GM19351 (cell line): ENCODE results near the gene COL18A1.
"Not testable (repeated sequence)": the region's sequence is repeated elsewhere in the genome, so short reads cannot be mapped to it uniquely, and the experiment has no call there.

Experiments used
- ATAC-seq: cut with Tn5 transposase; IDR thresholded peaks from one replicate; pipeline ENCODE4 v1.9.1; 2021; ENCODE audit warnings: mild to moderate bottlenecking, moderate library complexity; ENCODE audit not compliant: unreplicated experiment

COL18A1 gene

DNA sequence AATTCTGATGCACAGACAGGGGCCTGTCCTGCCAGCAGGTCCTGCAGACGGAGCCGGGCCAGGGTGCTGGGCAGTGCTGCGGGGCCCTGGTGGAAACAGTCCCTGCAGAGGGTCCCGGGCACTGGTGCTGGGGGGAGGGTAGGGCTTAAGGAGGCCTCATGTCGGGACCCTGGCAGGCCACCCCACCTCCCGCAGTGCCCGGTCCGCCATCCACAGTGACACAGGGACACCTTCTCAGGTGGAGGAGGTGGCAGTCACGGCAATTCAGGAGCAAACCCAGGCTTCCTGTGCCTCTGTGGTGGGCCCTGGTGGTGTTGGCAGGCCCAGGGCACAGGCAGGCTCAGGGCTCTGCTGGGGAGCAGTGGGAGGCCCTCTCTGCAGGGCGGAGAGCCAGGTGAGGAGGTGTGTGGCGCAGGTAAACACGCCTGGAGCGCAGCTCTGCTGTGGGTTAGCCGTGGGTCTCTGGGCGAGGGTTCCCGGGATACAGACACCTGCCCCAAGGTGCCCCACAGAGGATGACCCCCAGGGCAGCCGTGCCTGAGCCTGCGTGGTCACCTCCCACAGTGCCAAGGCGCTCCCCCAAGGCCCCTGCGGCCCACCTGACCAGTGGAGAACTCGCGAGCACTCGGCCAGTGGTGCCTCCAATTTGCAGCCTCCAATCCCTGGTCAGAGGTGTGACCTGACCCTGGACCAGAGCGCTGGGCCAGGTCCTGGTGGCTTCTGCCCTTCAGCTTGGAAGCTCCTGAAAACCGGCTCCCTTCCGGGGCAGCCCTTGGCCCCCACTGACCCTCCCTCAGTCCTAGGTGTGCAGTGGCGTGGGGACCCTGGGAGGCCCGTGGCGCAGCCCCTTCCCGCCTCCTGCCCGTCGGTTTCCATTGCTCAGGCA, 19.2 kb downstream of the COL18A1 start:
- ATAC-seq: no peak

DNA sequence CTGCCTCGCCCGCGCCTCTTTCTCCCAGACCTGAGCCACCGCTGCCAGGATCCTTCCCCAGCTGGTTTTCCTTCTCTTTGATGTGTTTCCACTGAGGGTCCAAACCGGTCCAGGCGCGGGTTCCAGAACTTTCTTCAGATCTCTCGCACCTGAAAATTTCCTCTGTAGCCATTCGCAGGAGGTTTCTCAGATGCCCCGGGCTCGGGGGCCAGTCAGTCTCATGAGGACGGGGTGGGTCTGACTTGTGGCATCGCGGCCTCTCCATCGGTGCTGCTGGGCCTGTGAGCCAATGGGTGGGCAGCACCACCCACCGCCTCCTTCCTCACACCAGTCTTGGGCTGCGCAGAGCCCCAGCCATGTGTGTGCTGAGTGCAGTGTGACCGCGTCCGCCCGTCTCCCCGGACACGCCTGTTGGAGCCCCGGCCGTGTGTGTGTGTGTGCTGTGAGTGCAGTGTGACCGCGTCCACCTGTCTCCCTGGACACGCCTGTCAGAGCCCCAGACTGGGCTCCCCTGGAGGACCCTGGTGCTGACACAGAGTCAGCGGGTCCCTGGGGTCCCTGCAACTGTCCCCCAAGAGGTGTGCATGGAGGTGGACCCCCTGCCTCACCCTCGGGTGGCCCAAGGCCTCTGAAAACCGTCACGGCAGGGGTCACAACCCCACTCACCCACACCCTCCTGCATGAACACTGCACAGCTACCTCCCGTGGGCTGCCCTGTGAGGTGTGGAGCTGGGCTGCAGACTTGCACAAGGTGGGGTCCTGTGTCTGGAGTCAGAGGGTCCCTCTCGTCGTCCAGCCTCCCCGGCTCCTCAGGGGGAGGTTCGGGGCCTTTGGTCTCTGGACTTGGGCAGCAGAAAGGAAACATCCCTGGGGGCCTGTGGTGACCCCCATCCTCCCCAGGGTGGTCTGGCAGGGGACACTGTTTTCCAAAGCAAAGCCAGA, 20.2 kb downstream of the COL18A1 start:
- ATAC-seq: no peak

DNA sequence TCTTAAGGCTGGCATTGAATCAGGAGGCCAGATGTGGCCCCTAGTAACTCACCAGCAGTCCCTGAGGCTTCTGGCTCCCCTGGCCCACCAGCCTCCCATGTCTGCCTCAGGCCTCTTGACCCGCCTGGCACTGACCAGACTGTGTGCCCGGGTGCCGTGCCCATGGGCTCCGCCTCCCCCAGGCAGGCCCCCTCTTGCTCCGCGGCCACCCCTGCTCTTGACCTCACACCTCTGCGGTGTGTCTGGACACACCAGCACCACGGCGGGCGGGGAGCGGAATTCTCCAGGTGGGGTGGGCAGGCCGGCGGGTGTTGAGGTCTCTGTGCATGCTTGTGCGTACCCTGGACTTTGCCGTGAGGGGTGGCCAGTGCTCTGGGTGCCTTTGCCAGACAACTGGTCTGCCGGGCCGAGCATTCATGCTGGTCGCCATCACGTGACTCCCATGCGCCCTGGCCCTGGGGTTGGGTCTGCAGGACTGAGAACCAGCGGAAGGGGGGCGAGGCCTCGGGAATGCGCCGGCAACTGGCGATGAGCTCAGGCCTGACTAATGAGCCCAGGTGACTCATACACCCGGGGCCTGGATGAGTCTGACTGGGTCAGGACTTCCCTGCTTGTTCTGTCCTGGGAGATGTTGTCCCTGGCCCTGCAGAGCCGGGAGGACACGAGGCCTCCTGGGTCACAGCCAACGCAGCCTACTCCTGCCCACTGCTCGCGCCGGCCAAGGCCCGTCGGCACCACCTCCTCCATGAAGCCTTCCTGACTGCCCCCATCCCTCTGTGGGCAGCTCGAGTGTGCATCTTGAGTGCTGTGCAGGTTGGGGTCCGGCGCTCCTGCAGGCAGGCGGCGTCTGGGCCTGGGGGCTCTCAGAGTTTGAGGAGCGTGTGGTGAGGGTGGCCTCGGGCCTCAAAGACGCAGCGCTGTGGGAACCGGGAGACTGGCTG, 22.6 kb downstream of the COL18A1 start:
- ATAC-seq: no peak

DNA sequence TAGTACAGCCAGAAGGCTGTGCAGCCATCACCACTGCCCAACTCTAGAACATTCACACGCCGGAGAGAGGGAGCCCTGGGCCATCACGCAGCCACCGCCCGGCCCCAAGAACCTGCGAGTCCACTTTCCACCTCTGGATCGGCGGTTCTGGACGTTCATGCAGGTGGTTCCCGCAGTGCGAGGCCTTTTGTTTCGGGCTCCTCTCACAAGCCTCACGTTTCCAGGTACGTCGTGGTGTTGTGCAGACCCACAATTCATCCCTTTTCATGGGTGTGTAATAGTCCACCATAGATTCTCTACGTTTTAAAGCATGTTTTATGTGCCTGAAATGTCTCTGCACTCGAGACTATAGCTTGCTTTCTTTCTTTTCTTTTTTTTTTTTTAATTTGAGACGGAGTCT, 23.6 kb downstream of the COL18A1 start:
- ATAC-seq: no peak

DNA sequence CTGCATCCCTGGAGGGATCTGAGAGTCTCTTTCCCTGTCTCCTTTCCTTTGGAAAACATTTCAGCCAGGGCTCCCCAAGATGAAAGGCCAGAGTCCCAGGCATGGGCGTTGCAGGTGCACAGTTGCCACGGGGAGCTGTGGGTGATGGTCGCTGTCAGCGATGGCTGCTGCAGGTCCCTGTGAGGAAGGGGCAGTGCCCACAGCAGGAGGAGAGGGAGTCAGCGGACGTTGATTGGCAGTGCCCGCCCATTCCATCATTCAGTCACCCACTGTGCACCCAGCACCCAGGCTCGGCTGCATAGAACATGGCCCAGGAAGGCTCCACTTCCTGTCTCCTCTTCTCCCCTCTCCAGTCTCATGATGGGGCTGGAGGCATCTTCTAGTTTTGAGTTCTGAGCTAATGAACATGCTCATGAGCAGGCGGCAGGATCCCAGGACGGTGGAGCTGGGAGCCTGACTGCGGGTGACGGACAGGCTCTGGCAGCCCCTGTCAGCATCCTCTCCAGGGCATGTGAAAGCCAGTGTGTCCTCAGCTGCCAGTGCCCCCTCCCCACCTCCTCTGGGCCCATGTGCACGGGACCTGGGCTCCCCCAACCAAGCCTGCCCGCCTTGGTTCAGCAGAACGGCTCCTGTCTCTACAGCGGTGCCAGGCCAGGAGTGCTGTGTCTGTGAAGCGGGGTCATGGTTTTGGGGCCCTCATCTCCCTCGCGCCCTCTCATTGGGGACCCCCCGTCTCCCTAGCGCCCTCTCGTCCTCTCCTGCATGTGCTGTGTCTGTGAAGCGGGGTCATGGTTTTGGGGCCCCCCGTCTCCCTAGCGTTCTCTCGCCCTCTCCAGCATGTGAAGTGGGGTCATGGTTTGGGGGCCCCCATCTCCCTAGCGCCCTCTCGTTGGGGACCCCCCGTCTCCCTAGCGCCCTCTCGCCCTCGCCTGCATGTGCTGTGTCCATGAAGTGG, 24.5 kb downstream of the COL18A1 start:
- ATAC-seq: no peak

DNA sequence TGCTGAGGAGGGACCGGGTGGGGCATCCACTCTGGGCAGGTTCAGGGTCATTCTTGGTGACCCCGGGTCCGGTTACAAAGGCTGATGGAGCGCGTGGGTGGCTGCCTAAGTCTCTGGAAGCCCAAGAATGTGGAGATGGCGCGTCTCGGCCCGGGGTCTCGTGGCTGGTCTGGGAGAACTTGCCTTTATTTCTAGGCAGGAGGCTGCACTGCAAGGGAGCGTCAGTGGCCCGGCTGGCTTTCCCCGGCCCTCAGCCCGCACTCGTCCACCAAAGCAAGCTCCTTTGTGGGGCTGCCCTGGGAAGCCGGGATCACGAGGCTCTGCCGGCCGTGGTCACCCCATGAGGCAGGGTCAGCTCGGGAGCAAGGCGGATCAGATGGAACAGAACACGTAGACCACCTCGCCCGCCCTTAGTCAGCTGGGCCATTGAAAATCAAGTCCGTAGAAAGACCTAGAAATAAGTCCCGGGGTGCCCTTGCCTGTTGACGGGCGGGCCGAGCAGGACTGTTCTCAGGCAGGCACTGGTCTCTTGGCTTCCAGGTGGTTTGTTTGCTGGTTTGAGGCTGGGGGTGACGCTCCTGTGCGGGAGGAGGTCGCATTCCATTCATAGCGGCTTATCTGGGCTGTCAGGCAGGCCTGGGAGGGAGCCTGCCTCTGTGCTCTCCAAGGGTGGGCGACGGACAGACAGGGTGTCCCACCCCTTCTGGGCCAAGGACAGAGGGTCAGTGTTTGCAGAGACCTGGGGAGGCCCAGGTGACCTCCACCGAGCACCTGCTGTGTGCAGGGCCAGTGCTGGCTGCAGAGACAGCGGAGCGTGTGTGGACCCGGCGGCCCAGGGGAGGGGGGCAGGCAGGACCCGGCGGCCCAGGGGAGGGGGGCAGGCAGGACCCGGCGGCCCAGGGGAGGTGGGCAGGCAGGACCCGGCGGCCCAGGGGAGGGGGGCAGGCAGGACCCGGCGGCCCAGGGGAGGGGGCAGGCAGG, 25.8 kb downstream of the COL18A1 start:
- ATAC-seq: no peak

DNA sequence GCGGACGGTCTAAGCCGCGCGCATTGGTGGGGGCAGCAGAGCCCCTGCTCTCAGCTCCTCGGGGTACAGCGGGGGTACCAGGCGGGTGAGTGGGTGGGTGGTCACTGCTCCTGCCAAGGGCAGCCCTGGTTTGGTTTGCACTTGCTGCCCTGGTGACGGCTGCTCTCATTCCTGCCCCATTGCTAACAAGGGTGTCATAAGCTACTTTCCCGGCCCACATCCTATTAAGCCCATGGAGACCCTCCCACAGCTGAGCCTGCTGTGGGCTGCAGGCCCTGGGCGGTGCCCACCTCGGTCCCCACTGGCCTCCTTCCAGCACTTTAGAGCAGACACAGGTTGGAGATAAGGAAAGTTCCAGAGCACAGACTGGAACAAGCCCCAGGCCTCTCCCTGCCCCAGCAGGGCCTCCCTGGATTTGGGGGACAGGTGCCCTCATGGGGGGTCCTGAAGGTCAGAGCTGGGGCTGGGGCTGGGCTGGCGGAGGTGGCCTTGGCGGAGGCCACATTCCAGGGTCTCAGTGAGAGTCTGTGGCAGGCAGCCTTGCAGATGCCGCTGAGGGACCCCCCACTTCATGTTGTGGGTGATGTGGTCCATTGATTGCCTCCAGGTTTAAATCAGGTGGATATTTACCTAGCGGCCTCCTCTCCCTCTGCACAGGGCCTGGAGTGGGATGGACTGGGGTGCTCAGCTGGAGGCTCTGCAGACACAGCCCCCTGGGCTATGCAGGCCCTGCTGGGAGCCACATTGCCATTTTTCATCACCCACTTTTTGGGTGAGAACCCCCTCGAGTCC, 27.0 kb downstream of the COL18A1 start:
- no peak for ATAC-seq

DNA sequence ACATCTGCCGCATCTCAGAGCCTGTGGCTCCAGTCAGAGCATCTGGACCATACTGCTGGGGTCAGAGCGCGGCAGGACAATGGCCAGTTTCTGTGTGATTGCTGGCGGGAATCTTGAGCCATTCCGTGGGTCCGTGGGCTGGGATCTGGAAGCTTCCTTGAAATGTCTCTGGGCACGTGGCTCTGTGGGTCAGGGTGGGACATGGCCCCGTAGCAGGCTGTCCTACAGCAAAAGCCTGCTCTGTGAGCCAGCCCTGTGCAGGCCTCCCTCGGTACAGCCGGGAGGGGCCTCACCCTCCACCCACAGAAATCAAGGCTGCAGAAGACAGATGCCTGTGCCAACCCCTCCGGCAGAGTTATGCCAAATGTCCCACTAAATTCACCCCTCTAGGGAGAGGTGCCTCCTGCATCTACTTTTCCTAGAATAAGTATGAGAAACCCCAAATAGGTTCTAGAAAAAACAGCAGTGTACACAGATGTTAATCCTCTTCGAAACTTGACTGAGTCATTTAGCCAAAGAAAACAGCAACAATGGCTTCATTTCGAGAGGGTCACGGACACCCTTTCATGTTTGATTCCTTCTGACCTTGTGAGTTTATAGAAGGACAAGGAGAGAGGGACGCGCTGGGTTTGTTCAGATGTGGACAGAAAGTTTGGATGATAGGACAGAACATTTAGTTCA, 27.8 kb downstream of the COL18A1 start:
- no peak for ATAC-seq

DNA sequence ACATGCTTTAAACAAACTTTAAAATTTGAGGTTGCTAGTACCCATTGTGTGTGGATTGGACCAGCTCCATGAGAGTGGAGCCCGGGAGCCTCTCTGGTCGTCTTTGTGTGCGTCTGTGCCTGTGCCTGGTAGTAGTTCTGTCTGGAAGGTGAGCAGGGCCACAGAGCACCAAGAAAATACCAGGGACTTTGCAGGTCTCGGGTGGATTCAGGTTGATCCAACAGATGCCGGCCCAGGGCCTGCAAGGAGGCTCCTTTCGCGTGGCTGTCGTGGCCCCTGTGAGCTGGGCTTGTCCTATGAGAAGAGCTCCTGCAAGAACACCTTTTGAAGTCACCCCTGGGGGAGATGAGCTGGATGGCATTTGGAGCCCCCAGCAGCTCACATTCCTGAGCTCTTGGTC, 28.3 kb downstream of the COL18A1 start:
- ATAC-seq: no peak

DNA sequence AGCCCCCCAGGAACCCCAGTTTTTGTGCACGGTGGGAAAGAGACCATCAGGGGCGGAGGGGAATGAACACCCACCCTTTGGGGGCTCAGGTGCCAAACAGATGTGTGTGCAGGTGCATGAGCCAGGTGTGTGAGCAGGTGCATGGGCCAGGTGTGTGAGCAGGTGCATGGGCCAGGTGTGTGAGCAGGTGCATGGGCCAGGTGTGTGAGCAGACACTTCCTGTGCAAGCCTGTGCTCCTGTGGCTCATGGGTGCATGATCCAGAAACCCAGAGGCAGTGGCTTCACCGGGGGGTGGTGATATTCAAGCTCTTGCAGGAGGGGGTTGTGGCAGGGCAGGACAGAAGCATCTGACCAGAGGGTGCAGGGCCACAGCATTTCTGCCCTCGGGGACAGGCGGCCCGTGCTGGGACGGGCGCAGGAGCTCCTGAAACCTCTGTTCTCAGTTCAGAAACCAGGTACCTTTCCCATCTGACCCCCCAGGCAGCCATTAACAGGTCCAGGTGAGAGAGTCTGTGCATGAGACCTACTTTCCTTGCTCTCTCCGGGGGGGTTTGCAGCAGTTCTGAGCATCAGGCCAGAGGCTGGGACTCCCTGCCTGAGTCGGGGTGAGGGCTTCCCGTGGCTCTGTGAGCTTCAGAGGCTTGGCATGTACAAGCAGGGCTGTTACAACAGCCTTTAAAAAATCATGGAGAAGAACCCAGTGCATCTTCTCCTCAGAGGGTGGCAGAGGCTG, 29.1 kb downstream of the COL18A1 start:
- ATAC-seq: no peak

DNA sequence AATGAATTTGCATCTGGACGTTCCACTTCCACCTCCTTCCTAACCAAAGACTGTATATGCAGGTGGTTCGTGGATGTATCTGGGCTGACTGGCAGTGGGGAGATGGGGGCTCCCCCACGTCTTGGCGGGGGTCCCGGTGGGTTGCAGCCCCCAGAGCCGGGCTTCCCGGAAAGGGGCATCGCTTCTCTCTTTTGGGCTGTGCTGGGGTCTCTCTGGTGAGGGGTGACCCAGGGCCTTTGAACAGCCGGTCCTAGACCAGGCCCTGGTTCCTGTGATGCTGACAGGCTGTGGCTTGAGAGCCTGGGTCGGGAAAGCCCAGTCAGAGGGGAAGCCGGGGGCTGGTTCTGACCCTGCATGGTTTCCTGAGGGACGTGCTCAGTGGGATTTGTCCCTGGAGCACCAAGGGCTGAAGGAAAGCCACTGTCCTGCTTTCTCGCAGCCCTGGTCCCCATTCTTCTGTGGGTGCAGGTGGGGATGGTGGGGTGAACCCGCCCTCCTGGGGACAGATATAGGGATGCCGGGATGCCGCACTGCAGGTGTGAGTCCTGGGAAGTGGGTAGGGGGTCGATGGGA, 29.8 kb downstream of the COL18A1 start:
- ATAC-seq: no peak

DNA sequence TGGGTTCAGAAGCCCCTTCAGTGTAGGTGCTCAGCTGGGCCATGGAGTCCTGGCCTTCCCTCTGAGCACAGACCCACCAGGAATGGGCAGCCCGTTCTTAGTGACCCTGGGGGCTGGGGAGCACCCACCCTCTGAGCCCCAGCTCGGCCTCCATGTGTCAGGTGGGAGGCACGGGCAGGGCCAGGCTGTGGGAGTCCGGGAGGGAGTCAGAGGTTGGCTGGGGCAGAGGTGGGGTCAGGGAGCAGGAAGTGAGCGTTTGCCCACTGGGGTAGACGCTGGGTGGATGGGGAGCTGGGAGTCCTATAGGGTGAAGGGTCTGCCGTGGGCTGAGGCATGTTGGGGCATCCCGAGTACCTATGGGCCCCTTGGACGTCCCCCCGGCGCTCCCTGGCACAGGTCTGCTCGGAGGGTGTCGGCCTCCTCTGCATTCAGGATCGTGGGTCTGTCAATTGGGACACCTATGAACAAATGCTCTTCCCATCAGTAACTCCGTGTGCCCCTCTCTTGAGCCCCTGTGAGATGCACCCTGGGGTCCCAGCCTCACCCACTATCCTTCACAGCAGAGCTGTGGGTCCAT, 30.5 kb downstream of the COL18A1 start:
- ATAC-seq: no peak

DNA sequence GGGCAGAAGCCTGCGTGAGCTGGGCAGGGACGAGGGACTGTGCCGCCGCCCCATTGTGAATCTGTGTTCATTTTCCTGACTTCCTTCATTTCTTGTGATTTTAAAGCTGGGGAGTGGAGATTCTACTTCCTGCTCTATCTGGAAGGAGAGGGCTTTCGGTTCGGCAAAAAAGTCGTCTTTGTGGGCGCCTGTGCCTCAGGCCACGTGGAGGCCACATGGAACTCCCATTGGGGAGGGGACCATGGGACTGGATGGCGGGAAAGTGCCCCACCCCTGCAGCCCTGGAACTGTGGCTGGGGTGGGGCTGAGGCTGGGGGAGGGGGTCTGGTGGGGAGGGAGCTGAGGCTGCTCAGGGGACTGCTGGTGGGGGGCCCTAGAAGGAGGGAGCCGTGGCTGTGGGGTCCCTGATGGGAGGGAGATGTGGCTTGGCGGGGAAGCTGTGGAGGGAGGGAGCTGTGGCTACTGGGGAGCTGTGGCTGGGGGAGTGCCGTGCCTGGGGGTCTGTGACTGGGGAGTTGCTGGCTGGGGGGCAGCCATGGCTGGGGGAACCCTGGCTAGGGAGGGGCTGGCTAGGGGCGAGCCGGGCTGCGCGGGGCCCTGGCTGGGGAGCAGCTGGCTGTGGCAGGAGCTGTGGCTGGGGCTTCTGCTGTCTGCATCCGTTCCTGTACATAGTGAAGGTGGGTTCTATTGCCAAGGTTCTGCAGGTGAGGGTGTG, 31.5 kb downstream of the COL18A1 start:
- ATAC-seq: no peak

DNA sequence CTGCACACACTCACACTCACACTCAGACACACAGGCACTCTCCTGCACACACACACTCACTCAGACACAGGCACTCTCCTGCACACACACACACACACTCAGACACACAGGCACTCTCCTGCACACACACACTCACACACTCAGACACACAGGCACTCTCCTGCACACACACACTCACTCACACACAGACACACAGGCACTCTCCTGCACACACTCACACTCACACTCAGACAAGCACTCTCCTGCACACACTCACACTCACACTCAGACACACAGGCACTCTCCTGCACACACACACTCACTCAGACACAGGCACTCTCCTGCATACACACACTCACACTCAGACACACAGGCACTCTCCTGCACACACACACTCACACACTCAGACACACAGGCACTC, 32.9 kb downstream of the COL18A1 start:
- not testable (repeated sequence) for ATAC-seq
